GM11168 (cell line): Measurements from ENCODE around the gene EXOSC7.
"Not testable (repeated sequence)": the region's sequence is repeated elsewhere in the genome, so short reads cannot be mapped to it uniquely, and the experiment has no call there.

Source experiments
- in situ Hi-C: fragments of 300-500 bp; cut with MboI; formaldehyde crosslinking; loops from one replicate; pipeline ENCODE4 v1.12.0; 2022; ENCODE audit warnings: low sequenced_read_pairs; ENCODE audit not compliant: unreplicated experiment

The EXOSC7 gene

GRCh38 chr3:44976002-44976815 is at the start of gene EXOSC7, which contains the start of gene ZDHHC3:
TSS of gene EXOSC7 (plus strand) at chr3:44976244. CDS start at chr3:44976278, 34 bp downstream.
TSS of gene ZDHHC3 (minus strand) at chr3:44976174. CDS start at chr3:44959436, 16,738 bp downstream.
- in situ Hi-C loops, result no loop called here

GRCh38 chr3:44926921-44927320 is 49.1 kb upstream of the EXOSC7 start:
- in situ Hi-C loops, result no loop called here

- in situ Hi-C loops, result no loop called here
Measured at GRCh38 chr3:44927371-44927770, 48.7 kb upstream of the EXOSC7 start.

GRCh38 chr3:44929782-44930181 is 46.3 kb upstream of the EXOSC7 start:
- in situ Hi-C loops, result no loop called here

GRCh38 chr3:44930911-44931310 is 45.1 kb upstream of the EXOSC7 start:
- in situ Hi-C loops, result no loop called here

GRCh38 chr3:44931791-44932190 is 44.3 kb upstream of the EXOSC7 start:
- in situ Hi-C loops, result no loop called here

GRCh38 chr3:44932271-44932670 is 43.8 kb upstream of the EXOSC7 start:
- in situ Hi-C loops, result no loop called here

GRCh38 chr3:44932986-44933944 is 42.8 kb upstream of the EXOSC7 start:
- in situ Hi-C loops, result no loop called here

GRCh38 chr3:44939581-44940036 is 36.4 kb upstream of the EXOSC7 start:
- in situ Hi-C loops, result no loop called here

- in situ Hi-C loops, result no loop called here
Measured at GRCh38 chr3:44942202-44942921, 33.7 kb upstream of the EXOSC7 start.

- in situ Hi-C loops, result no loop called here
Measured at GRCh38 chr3:44948239-44948638, 27.8 kb upstream of the EXOSC7 start.

- in situ Hi-C loops, result not testable (repeated sequence)
Measured at GRCh38 chr3:44949770-44950169, 26.3 kb upstream of the EXOSC7 start.

- in situ Hi-C loops, result no loop called here
Measured at GRCh38 chr3:44950275-44950734, 25.7 kb upstream of the EXOSC7 start.

GRCh38 chr3:44952689-44953088 is 23.4 kb upstream of the EXOSC7 start:
- in situ Hi-C loops, result no loop called here

GRCh38 chr3:44954304-44954703 is 21.7 kb upstream of the EXOSC7 start:
- in situ Hi-C loops, result no loop called here

GRCh38 chr3:44954962-44955361 is 21.1 kb upstream of the EXOSC7 start:
- in situ Hi-C loops, result no loop called here

GRCh38 chr3:44955917-44956316 is 20.1 kb upstream of the EXOSC7 start:
- in situ Hi-C loops, result no loop called here

- in situ Hi-C loops, result no loop called here
Measured at GRCh38 chr3:44957986-44958385, 18.1 kb upstream of the EXOSC7 start.

GRCh38 chr3:44958386-44958785 is 17.7 kb upstream of the EXOSC7 start:
- in situ Hi-C loops, result no loop called here

GRCh38 chr3:44960387-44961026 is 15.5 kb upstream of the EXOSC7 start:
- in situ Hi-C loops, result no loop called here
